ENCODE results near the gene CREB3L2.

Gene CREB3L2

DNA sequence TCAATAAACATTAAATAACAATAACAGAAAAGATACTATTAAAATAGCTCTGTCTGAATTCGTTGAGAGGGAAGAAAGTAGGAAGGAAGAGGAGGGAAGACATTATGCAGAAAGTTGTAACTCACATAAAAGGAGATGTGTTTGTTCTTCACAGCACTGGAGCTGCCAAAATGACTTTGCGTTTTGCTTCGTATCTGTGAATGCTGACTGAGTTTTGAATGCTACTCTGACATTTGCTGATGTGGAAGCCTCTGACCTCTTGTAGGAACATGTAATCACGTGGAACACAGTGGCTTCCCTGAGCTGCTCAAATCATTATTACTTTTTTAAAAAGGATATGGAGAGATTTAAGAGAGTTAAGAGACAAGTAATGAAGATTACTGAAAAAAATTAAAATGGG, 139.5 kb downstream of the CREB3L2 start:
- no peak for DNase-seq (ENCODE audit: low read depth)
- no peak overlapping the region for H3K4me3 ChIP-seq (replicated peaks; ENCODE audit: low read depth, low read length)
- TF ChIP-seq, protein P1, sequence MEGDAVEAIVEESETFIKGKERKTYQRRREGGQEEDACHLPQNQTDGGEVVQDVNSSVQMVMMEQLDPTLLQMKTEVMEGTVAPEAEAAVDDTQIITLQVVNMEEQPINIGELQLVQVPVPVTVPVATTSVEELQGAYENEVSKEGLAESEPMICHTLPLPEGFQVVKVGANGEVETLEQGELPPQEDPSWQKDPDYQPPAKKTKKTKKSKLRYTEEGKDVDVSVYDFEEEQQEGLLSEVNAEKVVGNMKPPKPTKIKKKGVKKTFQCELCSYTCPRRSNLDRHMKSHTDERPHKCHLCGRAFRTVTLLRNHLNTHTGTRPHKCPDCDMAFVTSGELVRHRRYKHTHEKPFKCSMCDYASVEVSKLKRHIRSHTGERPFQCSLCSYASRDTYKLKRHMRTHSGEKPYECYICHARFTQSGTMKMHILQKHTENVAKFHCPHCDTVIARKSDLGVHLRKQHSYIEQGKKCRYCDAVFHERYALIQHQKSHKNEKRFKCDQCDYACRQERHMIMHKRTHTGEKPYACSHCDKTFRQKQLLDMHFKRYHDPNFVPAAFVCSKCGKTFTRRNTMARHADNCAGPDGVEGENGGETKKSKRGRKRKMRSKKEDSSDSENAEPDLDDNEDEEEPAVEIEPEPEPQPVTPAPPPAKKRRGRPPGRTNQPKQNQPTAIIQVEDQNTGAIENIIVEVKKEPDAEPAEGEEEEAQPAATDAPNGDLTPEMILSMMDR (IDR thresholded peaks at IDR 0.05; ENCODE audit: low read length, missing control alignments), result no peak

DNA sequence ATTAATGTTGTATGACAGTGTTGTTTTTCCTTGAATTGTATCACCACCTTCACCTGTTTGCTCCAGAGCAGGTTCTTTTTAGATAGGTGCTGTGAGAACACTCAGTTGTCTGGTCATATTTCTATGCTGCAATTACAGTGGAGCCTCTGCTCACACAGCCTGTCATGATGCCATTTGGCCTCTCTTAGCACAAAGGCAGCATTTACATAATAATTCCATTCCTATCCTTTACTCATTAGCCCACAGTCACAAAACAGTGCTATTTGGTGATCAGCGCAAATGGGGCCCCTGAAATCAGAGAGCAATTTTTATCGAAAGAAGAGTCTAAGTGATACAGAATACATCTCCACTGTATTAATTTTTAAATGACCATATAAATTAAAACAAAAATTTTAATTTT, 141.3 kb downstream of the CREB3L2 start:
- DNase-seq (ENCODE audit: low read depth), result no peak
- no peak overlapping the region for H3K4me3 ChIP-seq (replicated peaks; ENCODE audit: low read depth, low read length)
- TF ChIP-seq, protein P1 (IDR thresholded peaks at IDR 0.05; ENCODE audit: low read length, missing control alignments), result no peak

DNA sequence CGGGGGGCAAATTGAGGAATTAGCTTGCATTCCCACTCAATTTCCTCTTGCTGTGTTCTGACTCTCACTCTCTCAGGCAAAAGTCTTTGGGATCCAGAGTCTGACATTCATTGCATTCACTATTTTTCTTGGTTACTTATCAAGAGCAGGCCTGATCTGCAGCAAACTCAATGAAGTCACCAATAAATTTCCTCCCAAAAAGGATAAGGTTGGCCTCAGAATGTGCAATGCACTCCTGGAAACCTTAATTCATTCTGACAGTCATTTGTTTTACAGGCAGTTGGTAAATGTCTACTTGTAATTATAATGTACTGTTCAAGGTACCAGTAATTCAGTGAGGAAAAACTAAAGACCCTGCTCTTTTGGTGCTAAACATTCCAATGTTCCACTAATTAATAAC, 148.8 kb downstream of the CREB3L2 start:
- no peak overlapping the region for H3K4me3 ChIP-seq (replicated peaks; ENCODE audit: low read depth, low read length)
- DNase-seq (ENCODE audit: low read depth), result no peak
- TF ChIP-seq, protein P1 (IDR thresholded peaks at IDR 0.05; ENCODE audit: low read length, missing control alignments), result no peak

DNA sequence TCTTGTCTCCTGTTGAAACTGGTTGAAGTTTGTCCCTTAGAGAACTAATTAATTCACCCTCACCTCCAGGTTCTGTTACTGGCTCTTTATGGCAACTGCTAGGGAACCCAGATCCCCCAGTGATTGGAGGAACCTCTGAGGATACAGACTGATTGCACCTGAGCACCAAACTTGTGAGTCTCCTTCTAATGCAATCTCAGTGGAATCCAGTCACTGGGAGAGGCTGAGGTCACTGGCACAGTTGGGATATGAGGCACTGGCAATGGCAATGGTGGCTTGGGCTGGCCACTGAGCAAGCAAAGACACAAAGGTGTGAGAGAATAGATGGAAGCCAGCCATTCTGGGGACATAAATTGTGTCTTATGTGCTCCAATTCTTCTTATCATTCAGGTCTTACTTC, 149.8 kb downstream of the CREB3L2 start:
- no peak for DNase-seq (ENCODE audit: low read depth)
- TF ChIP-seq, protein P1 (IDR thresholded peaks at IDR 0.05; ENCODE audit: low read length, missing control alignments), result no peak
- no peak overlapping the region for H3K4me3 ChIP-seq (replicated peaks; ENCODE audit: low read depth, low read length)

DNA sequence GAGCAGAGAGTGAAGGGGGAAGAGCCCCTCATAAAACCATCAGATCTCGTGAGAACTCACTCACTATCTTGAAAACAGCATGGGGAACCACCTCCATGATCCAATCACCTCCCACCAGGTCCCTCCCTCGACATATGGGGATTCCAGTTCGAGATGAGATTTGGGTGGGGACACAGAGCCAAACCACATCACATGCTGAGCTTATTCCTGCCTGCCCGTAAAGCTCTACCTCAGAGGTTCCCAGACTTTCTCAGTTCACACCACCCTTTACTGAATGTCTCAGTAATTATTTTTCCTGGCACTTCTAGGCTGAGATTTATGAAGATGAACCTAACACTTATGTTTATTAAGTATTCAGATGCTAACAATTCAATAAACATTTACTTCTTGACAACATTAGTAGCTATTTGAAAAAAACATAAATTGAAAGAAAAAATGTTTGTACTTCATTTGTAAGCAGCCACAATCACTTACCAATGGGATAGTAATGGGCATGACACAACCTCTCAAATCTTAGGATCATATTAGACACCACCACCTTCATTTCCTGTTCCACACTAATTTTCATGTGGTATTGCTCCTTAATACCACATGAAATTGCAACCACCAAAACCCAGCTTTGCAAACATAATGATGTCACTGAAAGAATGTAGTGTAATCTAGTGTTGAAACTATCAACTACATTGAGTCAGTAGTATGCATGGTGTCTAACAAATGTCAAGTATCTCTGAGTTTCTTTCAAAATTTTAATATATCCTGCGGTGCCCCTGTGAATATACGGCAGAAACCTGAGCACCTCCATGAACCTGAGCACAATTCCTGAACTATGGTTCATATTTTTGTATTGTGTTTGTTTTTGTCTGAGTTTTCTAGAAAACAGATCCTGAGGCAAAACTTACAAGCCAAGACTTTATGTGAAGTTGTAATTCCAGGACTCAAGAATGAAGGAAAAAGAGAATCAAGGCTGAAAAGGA, 150.6 kb downstream of the CREB3L2 start:
- no peak for DNase-seq (ENCODE audit: low read depth)
- TF ChIP-seq, protein P1 (IDR thresholded peaks at IDR 0.05; ENCODE audit: low read length, missing control alignments), result no peak
- H3K4me3 ChIP-seq (replicated peaks; ENCODE audit: low read depth, low read length), result no peak overlapping the region

DNA sequence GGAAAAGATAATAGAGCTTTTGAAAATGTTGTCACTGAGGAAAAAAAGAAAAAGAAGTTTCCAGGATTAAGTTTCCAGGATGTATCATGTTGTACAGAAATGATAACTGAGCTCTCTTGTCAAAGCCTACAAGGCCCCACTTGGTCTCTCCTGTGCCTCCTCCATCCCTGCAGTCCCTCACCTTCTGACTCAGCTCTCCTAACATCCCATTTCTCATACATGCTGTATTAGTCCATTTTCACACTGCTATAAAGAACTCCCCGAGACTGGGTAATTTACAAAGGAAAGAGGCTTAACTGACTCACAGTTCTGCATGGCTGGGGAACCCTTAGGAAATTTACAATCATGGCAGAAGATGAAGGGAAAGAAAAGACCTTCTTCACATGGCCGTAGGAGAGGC, 151.3 kb downstream of the CREB3L2 start:
- no peak overlapping the region for H3K4me3 ChIP-seq (replicated peaks; ENCODE audit: low read depth, low read length)
- no peak for DNase-seq (ENCODE audit: low read depth)
- TF ChIP-seq, protein P1 (IDR thresholded peaks at IDR 0.05; ENCODE audit: low read length, missing control alignments), result no peak

Measured in fibroblast of pulmonary artery (primary cell).